GM12891 (cell line): Measurements from ENCODE around the gene RAB3A.
"Not testable (repeated sequence)": the region's sequence is repeated elsewhere in the genome, so short reads cannot be mapped to it uniquely, and the experiment has no call there.

ENCODE experiments used
- DNase-seq: peaks from one replicate; pipeline ENCODE4 v3.0.0; 2011; ENCODE audit warnings: low spot score; ENCODE audit not compliant: insufficient read length
- FAIRE-seq: peaks from 2 replicates; lab custom pipeline; 2011; peaks lifted over from hg19 to GRCh38; lab: Jason Lieb, UNC
- PAX5 ChIP-seq: IDR thresholded peaks from 2 replicates; pipeline ENCODE4 v1.6.1; 2011; ENCODE audit warnings: low read length, moderate library complexity, mild to moderate bottlenecking; ENCODE audit not compliant: insufficient read depth, severe bottlenecking
- POLR2A ChIP-seq: IDR thresholded peaks from 2 replicates; pipeline ENCODE4 v1.6.1; 2011; ENCODE audit warnings: low read depth, low read length, control low read depth
- POLR2AphosphoS5 ChIP-seq: IDR thresholded peaks from 2 replicates; pipeline ENCODE4 v1.6.1; 2011; ENCODE audit warnings: low read depth, low read length, control low read depth
- POU2F2 ChIP-seq: IDR thresholded peaks from 2 replicates; pipeline ENCODE4 v1.6.1; 2011; ENCODE audit warnings: low read depth, mild to moderate bottlenecking, control low read depth, low read length, moderate library complexity
- SPI1 ChIP-seq: IDR thresholded peaks from 2 replicates; pipeline ENCODE4 v1.6.1; 2011; ENCODE audit warnings: low read depth, low read length, control low read depth
- TAF1 ChIP-seq: IDR thresholded peaks from 2 replicates; pipeline ENCODE4 v1.6.1; 2011; ENCODE audit warnings: low read depth, low read length, control low read depth

The RAB3A gene

GRCh38 chr19:18160493-18160970 lies 43.3 kb downstream of the RAB3A start:
- FAIRE-seq (peak; percentile 76), DNase-seq (no peak)
- TF ChIP-seq TAF1, result no peak
- TF ChIP-seq POLR2A, result no peak
- TF ChIP-seq SPI1, result no peak
- TF ChIP-seq POU2F2, result no peak
- TF ChIP-seq PAX5, result no peak
- TF ChIP-seq POLR2AphosphoS5, result no peak

GRCh38 chr19:18159810-18160209 lies 44.0 kb downstream of the RAB3A start:
- TF ChIP-seq POLR2A (no peak), TAF1 (no peak), POU2F2 (no peak), SPI1 (no peak), POLR2AphosphoS5 (no peak), PAX5 (no peak)
- no peak for DNase-seq
- FAIRE-seq, result peak; percentile 57

GRCh38 chr19:18159059-18159616 lies 44.7 kb downstream of the RAB3A start:
- DNase-seq, FAIRE-seq: not testable (repeated sequence)

GRCh38 chr19:18158467-18158866 lies 45.4 kb downstream of the RAB3A start:
- TF ChIP-seq POLR2AphosphoS5 (no peak), POLR2A (no peak), PAX5 (no peak), TAF1 (no peak), SPI1 (no peak), POU2F2 (no peak)
- FAIRE-seq (no peak), DNase-seq (no peak)

- no peak for FAIRE-seq
- DNase-seq, result no peak
- TF ChIP-seq PAX5, result no peak
- TF ChIP-seq POLR2A, result no peak
- no peak for TF ChIP-seq POLR2AphosphoS5
Measured at GRCh38 chr19:18157465-18158063, 46.3 kb downstream of the RAB3A start.

- TF ChIP-seq POU2F2 (no peak), POLR2AphosphoS5 (no peak), TAF1 (no peak), SPI1 (no peak), PAX5 (no peak), POLR2A (no peak)
- DNase-seq, result no peak
- no peak for FAIRE-seq
Measured at GRCh38 chr19:18156841-18157464, 46.9 kb downstream of the RAB3A start.

GRCh38 chr19:18156268-18156667 lies 47.6 kb downstream of the RAB3A start:
- DNase-seq (no peak), FAIRE-seq (no peak)
- TF ChIP-seq SPI1 (no peak), TAF1 (no peak), POLR2AphosphoS5 (no peak), POLR2A (no peak), PAX5 (no peak), POU2F2 (no peak)

GRCh38 chr19:18155095-18156087 lies 48.5 kb downstream of the RAB3A start:
- no peak for TF ChIP-seq SPI1
- TF ChIP-seq POLR2AphosphoS5, result no peak
- TF ChIP-seq TAF1, result no peak
- no peak for TF ChIP-seq POLR2A
- no peak for TF ChIP-seq PAX5
- TF ChIP-seq POU2F2, result no peak
- DNase-seq (no peak), FAIRE-seq (no peak)

GRCh38 chr19:18153556-18154134 lies 50.2 kb downstream of the RAB3A start:
- TF ChIP-seq POLR2A (no peak), POLR2AphosphoS5 (no peak)
- FAIRE-seq (peak; percentile 71), DNase-seq (no peak)
